B cell (primary cell): Measurements from ENCODE around the gene LRCOL1.

Source experiments
- CTCF ChIP-seq: fragments of 200-600 bp; IDR thresholded peaks from one replicate; pipeline ENCODE4 v1.8.0; 2022; ENCODE audit warnings: antibody characterized with exemption, mild to moderate bottlenecking
- EZH2 ChIP-seq: IDR thresholded peaks from 2 replicates; pipeline ENCODE4 v1.6.1; 2012; ENCODE audit warnings: borderline replicate concordance, low read depth, mild to moderate bottlenecking, moderate library complexity, low read length; ENCODE audit not compliant: insufficient read depth, poor library complexity, severe bottlenecking

DNA sequence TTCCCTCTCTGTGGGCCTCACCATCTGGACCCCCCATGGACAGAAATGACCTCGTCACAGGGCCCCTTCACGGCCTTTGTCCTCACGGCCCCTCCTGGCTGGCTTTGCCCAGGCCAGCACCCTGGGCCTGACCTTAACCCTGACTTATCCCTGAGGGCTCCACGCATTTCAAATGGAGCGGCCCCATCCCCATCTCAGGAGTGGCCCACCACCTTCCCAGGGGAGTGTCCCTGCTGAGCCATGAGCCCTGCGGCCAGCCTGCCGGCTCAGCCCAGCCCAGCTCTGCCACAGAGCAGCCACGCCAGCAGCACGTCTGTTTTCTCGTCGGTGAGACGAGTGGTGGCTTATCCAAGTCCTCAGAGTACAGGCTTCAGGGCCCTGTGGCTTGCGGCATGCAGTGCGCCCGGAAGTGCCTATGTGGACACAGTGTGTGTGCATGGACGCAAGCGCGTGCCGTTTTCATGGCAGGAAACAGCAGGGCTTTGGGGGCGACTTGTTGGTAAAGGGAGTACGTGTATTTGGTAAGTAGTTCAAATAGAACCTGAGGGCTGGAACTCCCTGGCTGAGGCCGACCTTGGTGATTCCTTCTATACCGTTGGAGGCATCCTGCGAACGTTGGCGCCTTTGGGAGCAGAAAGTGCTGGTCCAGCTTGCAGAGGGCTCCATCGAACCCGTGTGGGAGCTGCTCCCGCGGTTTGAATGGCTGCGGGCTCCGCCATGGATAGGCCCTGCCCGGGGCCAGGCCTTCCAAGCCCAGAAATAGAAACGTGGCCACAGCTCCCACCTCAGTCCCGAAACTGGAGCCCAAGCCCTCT, 52.1 kb downstream of the LRCOL1 start:
- TF ChIP-seq CTCF (no peak), EZH2 (no peak)
